Upper lobe of right lung (tissue), 1 donor: Measurements from ENCODE around the gene CSMD2. TPM values are rescaled to one million over a fixed set of nuclear protein-coding genes. Genes with fewer than 3 reads are reported as not detected.

Experiments used
- ATAC-seq: fragments of 200-7000 bp; cut with Tn5 transposase; one replicate; pipeline ENCODE4 v1.9.1; 2020; ENCODE audit warnings: mild to moderate bottlenecking, moderate library complexity
- DNase-seq: peaks from one replicate; pipeline ENCODE4 v3.0.0-alpha.2; 2020
- H3K27ac ChIP-seq: fragments of 200-600 bp; one replicate; pipeline ENCODE4 v1.8.0; 2022
- H3K27me3 ChIP-seq: fragments of 200-600 bp; one replicate; pipeline ENCODE4 v1.8.0; 2022; ENCODE audit warnings: mild to moderate bottlenecking
- H3K36me3 ChIP-seq: fragments of 200-600 bp; one replicate; pipeline ENCODE4 v1.8.0; 2022
- H3K4me1 ChIP-seq: fragments of 200-600 bp; one replicate; pipeline ENCODE4 v1.8.0; 2022
- H3K4me3 ChIP-seq: fragments of 200-600 bp; one replicate; pipeline ENCODE4 v1.8.0; 2022; ENCODE audit warnings: mild to moderate bottlenecking
- H3K9me3 ChIP-seq: fragments of 200-600 bp; one replicate; pipeline ENCODE4 v1.8.0; 2022
- CTCF ChIP-seq: fragments of 200-600 bp; IDR thresholded peaks from one replicate; pipeline ENCODE4 v1.8.0; 2022; ENCODE audit warnings: antibody characterized with exemption
- intact Hi-C: fragments of 100-400 bp; cut with DNase I; formaldehyde crosslinking; loops from one replicate; pipeline ENCODE4 v1.11.0; 2022
- total RNA-seq: library from RNA; stranded (reverse); fragmentation: NEBNext Ultra II Directional; extraction: Animal tissue kit (Norgen Biotek cat#: 25700); gene quantifications from one replicate; pipeline ENCODE4 v1.2.1, GENCODE V29; 2021
- donor health status: DM: no; HTN: yes; CAD: no; lungs with severe emphysema.

CSMD2 gene
- total RNA-seq, 1 donor from 2014 or later: 0.67 TPM

DNA sequence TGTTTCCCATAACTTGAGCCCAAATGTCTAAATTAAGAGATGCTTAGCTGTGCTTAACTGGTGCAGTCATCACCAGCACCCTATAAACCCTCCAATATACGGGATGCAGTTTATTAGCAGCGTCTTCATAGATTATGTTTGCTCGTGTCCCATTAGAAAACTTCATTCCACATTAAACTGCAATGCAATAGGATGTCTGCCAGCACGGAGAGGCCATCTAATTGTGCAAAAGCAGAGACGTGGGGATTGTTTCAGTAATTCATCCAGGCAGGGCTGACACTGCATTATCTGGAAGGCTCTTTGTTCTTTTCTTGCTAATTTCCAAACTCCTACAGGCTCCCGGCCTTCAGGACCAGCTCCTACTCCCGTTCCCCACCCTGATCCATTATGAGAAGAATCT lies 89.5 kb downstream of the CSMD2 start:
- Histone ChIP-seq H3K4me3 (no peak overlapping the region), H3K27ac (no peak overlapping the region), H3K27me3 (peaks cover 6% of the 10 kb centered on the region), H3K4me1 (no peaks in the 10 kb centered on the region), H3K9me3 (no peaks in the 10 kb centered on the region), H3K36me3 (no peaks in the 10 kb centered on the region)
- TF ChIP-seq CTCF: no peak
- ATAC-seq (no peak), DNase-seq (no peak)
- intact Hi-C loops: no loop called here

DNA sequence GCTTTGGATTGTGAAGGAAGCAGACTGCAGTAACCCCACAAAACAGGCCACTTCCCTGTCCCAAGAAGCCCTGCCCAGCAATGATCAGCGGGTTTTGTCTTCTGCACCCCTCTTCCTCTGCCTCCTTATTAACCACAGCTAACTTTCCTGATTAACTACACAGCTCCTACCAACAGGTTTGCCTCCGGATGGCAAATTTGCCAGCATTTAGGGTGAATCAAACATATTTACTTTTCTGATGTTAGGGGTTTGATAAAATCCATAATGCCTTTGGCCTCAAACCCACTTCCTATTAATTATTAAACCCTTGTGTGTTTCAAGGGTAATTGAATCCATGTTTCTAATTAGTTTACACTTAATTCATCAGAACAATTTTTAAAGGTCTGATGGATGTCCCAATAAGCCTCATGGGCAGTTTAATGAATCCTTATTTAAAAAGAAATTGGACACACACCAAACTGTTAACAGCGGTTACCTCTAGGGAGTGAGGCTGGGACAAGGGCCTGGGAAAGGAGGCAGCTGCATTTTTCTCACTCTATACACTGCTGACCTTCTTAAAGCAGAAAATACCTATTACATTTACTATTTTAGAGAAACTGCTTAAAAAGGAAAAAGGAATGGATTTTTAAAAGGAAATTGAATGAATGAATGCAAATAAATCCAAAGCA lies 91.9 kb downstream of the CSMD2 start:
- ATAC-seq (no peak), DNase-seq (no peak)
- no peak overlapping the region for H3K4me3 ChIP-seq
- peaks cover 6% of the 10 kb centered on the region for H3K27me3 ChIP-seq
- no peaks in the 10 kb centered on the region for H3K4me1 ChIP-seq
- H3K27ac ChIP-seq: no peak overlapping the region
- no peaks in the 10 kb centered on the region for H3K36me3 ChIP-seq
- intact Hi-C loops: no loop called here
- H3K9me3 ChIP-seq: no peaks in the 10 kb centered on the region
- no peak for TF ChIP-seq CTCF

DNA sequence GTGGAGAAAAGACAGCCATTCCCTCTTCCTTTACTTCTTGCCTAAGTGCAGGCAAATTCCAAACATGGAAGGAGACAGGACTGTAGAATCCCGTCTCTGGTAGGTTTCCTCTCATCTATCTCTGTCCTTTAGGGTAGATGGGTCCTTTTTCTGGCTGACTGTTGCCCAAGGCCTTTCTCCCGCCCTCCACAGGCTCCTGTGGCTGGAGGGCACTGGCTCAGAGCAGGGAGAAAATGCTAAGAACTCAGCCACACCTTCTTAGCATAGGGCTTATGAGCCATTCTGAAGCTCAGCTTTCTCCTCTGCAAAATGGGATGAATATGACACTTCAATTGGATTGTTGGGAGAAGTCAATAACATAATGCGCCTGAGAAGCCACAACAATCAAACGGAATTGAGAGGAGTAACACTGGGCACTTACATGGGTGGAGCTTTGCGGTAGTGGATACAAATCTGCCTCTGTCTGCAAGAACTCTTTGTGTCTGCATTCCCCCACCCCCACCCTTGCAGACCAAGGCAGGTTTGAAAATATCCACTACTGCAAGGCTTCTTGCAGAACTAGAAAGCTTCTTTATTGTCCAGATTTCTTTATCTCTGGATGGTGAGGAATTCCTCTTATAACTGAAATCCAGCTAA lies 94.7 kb downstream of the CSMD2 start:
- Histone ChIP-seq H3K27me3 (peaks cover 5% of the 10 kb centered on the region), H3K27ac (no peak overlapping the region), H3K36me3 (no peaks in the 10 kb centered on the region), H3K9me3 (no peaks in the 10 kb centered on the region), H3K4me3 (no peak overlapping the region), H3K4me1 (no peaks in the 10 kb centered on the region)
- DNase-seq: no peak
- no peak for TF ChIP-seq CTCF
- no peak for ATAC-seq
- intact Hi-C loops: no loop called here

GRCh38 chr1:34066981-34067603 lies 97.9 kb downstream of the CSMD2 start:
- Histone ChIP-seq H3K4me1 (no peaks in the 10 kb centered on the region), H3K27me3 (no peaks in the 10 kb centered on the region), H3K9me3 (no peaks in the 10 kb centered on the region), H3K36me3 (no peaks in the 10 kb centered on the region), H3K4me3 (no peak overlapping the region), H3K27ac (no peak overlapping the region)
- intact Hi-C loops: no loop called here
- ATAC-seq (no peak), DNase-seq (no peak)
- no peak for TF ChIP-seq CTCF

DNA sequence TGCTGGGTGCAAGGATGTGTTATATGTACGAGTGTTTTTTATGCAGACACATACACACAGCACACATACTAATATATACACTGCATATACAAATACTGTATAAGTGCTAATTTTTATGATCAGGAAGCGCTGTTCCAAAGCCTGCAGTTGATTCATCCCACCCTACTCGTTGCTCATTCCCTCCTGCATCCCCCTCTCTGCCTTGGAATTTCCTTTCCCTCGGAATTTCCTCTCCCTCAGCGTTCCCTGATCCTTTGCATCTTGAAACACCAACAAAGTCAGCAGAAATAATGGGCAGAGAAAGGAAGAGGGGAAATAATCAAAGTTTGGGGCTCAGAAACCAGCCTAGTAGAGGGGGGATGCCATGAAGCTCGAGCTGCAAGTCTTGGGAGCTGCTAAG lies 98.9 kb downstream of the CSMD2 start:
- Histone ChIP-seq H3K4me3 (no peak overlapping the region), H3K27me3 (no peaks in the 10 kb centered on the region), H3K36me3 (no peaks in the 10 kb centered on the region), H3K4me1 (no peaks in the 10 kb centered on the region), H3K9me3 (no peaks in the 10 kb centered on the region), H3K27ac (no peak overlapping the region)
- intact Hi-C loops: no loop called here
- TF ChIP-seq CTCF: no peak
- ATAC-seq (no peak), DNase-seq (no peak)
